ENCODE measurements around the gene CFAP74.

The CFAP74 gene

DNA sequence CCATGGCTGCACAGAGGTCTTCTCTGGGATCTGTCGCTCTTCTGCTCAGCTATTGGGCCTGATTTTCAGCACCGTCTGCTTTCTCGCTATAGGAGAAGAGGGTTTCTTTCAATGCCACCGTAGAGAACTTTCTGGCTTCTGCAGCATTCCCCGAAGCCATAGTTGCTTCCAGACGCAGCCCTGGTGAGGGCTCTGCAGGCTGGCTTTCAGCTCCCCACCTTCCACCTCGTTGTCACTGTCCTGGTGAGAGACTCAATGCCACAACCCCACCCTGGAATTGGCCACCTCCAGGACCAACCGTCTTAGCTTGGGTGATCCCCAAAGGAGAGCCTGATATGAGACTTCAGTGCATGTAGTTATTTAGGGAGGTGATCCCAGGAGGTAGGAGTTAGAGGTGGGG lies 34.6 kb upstream of the CFAP74 start:
- DNase-seq, result no peak

DNA sequence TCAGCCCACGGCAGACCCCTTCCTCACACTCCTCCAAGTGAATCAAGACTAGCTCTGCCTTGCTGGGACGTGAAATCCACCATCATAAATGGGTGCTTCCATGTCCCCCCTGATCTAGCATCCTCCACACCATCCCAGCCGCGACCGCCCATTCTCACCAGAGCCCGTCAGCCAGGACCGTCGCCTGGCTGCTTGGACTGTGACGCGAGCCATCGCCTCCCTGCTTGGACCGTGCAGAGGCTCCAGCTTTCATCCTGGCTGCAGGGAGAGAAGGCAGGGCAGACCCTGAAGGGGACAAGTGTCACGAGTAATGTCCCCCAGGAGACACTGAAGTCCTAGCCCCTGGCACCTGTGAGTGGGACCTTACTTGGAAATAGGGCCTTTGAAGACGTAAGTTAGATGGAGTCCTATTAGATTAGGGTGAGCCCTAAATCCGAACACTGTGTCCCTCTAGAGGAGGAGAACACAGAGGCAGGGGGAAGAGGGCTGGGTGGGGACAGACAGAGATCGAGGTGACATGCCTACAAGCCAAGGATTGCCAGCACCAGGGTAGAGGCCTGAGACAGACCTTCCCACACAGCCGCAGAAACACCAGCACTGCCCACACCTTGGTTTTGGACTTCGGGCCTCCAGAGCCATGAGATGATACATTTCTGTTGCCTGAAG lies 33.9 kb upstream of the CFAP74 start:
- no peak for DNase-seq

DNA sequence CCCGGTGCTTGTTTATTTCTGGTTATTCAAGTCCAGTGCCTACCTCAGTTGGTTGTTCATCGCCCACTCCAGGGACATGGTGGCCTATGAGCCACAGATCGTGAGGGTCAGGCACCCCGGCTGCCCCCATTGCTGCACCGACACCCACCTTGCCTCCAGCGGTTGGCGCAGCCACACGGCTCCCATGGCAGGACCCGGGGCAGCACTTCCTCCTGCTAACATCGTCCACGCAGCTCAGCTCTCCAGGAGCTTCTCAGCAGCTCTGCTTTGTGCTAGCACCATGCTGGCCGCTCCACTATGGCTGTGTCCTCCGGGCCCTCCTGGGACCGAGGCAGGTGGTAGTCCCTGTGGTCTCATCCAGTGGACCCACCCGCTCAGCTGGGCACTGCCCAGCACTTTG lies 32.7 kb upstream of the CFAP74 start:
- no peak for DNase-seq

DNA sequence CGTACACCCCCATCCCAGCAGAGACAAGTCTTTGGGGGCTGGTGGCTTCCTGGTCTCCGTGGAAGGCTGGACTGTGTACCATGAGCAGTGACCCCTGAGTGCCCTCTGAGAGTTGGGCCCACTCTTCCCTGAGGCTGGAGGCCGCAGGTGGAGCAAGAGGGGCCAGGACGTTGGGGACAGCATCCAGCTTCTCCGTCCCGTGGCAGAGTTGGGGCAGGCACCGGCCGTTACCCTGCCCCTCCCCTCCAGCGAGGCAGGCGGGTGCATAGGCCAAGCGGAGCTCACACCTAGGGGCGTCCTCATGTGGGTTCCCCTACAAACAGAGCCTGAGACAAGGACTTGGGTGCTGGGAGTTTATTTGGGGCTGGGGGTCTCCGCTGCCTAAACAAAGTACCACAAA lies 29.6 kb upstream of the CFAP74 start:
- no peak for DNase-seq

DNA sequence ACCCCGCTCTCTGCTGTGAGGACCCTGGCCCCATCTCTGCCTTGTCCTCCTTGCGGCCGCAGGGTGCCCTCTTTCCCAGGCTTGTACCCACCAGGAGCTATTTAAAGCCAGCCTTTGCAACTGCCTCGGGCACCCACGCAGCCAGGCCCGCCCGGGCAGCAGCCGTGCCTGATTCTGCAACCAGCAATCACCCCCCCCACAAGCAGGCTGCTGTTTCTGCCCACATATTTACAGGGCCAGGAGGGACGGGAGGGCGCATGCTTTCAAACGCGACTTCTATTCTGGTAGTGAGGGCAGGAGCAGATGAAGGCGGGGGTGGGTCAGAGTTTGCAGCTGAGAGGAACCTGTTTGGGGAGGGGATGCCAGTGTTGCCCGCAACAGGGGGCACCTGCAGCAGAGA lies 29.2 kb upstream of the CFAP74 start:
- DNase-seq, result no peak

DNA sequence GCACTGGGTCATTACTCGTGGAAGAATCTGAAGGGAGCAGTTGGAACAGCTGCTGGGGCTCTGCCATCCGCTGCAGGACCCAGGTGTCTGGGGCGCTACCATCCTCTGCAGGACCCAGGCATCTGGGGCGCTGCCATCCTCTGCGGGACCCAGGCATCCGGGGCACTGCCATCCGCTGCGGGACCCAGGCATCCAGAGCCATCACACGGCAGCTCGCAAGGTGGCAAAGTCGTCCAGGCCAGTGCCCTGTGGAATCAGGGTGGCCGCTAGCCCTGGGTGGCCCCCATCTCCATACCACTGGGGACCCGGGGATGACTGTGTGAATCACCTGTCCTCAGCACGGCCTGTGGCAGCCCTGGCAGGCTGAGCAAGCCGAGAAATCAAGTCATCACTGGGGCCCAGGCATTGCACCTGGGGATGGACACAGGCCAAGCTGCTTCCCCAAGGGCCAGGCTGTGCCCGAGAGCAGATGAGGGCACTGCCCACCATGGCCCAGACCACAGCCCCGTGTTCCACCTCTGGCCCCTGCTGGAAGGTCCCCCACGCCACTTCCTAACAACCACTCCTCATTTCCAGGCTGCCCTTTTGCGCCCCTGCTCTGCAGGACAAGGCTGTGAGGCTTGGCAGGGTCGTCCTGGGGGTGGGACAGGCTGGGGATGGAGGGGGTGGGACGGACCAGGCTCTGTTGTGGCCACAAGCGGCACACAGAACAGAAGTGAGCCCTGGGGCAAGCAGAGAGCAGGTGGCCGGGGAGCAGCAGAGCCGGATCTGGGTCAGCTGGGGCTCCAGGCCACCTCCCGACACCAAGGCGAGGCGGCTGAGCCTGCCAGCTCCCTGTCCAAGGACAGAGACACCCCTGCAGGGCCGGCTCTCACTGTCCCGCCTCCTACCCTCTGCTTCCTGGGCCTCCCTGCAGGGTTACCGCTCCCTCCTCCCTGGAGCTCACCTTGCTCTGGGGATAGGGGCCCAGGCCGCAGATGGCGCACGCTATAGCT lies 28.3 kb upstream of the CFAP74 start:
- no peak for DNase-seq

DNA sequence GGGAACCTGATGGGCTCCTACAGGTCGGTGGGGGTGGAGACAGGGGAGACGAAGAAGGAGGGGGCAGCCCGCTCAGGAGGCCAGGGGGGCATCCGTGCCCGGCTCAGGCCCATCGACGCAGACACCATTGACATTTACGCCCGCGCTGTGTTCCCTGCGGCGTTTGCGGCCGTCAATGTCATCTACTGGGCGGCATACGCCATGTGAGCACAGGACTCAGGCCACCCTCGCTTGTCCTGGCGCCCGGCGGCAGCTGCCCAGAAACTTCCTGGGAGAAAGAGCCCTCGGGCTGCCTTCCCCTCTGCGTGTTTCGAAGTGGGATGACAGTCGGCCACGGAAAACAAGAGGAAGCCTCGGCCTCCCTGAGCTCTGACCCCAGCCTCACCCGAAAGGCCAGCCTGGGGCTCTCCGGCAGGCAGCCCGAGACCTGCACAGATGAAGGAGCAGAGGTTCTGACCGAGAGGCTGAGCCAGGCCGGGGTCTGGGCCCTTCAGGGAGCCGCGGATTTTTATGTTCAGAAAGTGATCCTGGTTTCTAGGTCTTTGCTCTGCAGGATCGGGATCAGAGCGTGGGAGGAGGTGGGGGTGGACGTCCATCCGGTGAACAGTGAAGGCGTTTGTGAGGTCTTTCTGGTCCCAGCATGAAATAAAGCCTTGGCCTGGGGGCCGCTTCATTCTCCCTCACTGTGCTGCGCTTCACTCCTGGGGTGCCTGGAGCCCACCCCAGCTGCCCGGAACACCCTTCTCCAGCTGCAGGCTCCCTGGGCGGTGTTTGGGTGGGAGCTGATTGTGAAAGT lies 26.7 kb upstream of the CFAP74 start:
- no peak for DNase-seq

DNA sequence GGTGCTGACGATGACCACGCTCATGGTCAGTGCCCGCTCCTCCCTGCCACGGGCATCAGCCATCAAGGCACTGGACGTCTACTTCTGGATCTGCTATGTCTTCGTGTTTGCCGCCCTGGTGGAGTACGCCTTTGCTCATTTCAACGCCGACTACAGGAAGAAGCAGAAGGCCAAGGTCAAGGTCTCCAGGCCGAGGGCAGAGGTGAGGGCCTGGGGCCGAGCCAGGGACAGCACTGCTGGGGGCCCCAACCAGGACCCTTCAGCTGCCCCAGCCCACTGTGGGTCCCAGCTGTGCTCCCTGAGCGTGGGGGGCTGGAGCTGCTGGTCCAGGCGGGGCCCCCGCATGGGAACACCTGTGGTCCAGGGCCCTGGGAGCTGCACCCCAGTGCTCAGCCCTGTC lies 26.0 kb upstream of the CFAP74 start:
- DNase-seq, result no peak

DNA sequence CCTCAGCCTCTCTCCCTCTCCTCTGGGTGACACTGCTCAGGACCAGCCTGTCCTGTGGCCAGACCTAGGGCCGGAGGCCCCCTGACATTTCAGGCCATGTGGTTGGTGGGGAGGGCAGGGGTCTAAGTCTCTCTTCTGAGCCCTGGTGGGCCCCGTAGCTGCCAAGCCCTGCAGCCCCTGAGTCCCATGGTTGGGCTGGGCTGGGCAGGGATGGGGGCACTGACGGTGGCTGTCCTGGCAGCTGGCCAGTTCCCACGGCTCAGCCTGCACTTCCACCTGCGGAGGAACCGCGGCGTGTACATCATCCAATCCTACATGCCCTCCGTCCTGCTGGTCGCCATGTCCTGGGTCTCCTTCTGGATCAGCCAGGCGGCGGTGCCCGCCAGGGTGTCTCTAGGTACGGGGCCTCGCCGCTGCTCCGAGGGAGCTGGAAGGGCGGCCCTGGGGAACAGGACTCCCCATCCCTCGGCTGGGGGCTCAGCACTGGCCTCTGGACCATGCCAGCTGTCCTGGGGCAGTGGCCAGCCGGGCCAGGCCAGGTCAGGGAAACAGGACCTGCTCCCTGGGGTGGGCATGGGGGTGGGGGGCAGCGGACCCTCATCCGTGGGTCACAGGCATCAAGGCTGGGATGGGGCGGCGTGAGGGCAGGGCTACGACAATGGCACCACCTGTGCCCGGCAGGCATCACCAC lies 25.4 kb upstream of the CFAP74 start:
- DNase-seq, result no peak

DNA sequence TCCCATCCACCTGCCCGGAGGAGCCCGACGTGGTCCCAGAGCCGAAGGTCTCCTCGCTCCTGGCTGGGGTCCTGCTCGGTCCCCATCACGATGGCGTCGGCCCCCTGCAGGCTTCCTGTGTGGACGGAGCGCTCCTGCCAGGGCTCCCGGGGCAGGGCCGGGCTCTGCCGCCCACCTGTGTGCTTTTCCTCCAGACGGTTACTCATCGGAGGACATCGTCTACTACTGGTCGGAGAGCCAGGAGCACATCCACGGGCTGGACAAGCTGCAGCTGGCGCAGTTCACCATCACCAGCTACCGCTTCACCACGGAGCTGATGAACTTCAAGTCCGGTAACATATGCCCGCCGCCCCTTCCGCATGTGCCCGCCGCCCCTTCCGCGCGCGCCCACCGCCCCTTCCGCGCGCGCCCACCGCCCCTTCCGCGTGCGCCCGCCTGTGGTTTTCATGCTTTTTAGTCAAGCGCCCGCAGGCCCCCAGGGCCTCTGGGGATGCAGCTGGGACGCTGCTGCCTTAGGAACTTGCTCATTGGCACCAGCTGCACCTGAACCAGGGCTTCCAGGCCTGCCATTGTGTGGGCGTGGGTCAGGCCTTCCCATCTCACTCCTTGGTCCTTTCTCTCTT lies 24.5 kb upstream of the CFAP74 start:
- no peak for DNase-seq

DNA sequence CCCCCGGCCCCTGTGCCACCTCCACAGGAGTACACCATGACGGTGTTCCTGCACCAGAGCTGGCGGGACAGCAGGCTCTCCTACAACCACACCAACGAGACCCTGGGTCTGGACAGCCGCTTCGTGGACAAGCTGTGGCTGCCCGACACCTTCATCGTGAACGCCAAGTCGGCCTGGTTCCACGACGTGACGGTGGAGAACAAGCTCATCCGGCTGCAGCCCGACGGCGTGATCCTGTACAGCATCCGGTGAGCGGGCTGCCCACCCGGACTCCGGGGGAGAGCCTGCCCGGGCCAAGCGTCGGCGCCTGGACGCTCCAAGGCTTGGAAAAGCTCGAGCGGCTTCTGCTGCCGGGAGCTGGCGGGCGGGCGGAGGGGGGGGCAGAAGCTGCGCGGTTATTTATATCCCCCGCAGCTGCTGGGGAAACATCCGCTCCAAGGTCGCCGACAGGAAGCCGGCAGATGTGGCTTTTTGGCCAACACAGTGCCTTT lies 21.9 kb upstream of the CFAP74 start:
- no peak for DNase-seq

DNA sequence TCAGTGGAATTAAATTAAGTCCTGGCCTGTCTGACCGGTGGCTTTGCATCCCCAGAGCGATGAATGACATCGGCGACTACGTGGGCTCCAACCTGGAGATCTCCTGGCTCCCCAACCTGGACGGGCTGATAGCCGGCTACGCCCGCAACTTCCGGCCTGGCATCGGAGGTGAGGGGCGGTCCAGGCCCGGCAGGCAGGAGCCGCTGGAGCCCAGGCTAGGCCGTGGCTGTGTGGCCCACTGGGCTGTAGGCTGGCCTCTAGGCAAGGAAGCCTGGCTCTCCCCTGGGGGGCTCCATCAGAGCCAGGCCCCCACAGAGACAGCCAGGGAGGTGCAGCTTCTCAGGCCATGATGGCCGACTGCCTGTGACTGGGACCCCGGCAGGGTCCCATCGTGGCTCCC lies 21.3 kb upstream of the CFAP74 start:
- no peak for DNase-seq

DNA sequence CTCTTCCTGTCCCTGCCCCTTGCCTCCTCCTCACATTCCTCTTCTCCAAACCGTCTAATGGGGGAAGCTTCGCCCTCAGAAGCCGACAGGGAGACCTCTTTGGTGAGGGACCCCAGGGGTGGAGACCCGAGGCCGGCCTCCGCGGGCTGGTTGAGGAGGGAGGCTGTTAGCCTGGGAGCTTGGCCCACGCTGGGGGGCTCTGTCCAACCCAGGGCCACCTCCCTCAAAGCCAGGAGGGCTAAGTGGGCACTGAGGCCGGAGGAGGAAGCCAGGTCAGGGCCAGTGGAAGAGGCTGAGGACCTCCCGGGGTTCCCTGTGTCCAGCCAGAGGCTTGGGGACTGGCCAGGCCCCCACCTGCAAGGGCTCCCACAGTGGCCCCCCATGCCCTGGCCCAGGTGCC lies 20.9 kb upstream of the CFAP74 start:
- DNase-seq, result no peak

DNA sequence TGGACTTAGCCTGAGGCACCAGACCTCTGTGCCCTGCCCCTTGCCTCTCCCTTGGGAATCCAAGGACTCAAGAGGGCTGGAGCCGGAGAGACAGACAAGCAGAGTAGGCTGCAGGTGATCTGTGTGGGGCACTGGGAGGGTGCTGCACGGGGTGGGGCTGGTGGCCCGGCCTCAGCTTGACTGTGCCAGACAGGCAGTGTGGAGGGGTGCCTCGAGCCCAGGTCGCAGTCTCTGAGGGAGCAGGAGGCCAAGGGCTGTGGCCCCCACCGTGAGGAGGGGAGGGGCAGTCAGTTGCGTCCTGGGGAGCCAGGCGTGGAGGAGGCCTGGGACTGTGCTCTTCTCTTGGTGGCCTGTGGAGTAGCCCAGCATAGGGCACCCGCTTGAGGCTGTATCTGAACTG lies 19.6 kb upstream of the CFAP74 start:
- DNase-seq, result no peak

DNA sequence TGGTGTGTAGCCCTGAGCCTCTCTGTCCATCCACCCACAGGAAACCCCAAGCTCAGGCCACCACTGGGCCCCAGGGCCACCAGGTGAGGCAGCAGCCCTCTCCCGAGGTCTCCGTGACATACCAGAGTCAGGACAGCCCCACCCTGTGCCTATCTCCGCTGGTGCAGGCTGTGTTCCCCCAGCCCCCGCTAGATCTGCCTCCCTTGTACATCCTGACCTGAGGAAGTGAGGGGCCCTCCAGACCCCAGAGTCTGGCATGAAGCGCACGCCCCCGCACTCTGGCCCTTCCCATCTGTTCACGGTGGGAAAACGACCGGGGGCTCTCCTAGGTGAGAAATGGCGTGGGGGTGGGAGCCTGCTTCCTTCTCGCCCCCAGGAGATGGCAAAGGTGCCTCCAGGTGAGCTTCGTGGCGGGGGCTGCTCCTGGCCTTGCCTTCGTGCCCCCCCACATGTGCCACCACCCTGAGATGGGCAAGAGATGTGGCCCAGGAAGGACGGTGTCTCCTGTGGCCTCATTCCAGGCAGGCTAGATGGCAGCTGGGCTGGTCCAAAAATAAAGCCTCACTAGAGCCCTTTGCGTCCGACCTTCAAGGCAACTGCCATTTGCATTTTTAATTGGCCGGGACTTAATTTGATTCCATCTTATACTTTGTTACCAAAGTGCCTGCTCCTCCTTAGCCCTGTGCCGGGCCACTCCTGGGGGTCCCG lies 18.6 kb upstream of the CFAP74 start:
- DNase-seq, result no peak

DNA sequence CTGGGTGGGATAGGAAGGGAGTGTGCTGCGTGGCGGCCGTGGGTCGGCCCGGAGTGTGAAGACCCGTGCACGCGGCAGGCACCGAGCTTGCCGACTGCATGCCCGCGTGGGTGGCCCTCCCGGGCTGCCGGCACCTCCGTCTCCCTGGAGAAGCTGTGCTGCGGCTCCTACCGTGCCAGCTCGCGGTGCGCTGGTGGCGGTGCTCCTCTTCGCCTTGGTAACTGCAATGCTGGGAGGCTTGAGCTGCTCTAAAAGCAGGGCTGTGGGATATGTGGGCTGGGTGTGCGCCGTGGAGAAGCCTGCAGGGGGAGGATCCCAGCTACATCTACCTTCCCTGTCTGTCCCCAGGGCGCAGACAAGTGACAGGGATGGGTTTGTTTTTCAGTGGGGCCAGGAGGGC lies 18.0 kb upstream of the CFAP74 start:
- no peak for DNase-seq

DNA sequence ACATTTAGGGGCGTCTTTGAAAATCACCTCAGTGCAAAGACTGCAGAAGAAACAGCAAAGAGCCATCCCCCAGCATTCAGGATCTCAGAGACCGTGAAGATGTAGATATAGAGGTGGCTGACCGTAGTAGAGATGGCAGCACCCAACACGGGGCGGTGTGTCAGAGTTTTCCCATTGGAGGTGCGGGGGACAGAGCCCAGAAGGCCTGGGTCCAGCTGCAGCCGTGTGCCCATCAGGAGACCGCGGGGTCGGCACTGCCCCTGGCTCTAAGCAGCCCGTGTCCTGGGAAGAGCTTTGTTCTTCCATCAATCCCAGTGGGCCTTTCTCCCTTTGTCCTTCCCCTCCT lies 16.7 kb upstream of the CFAP74 start:
- DNase-seq, result no peak

DNA sequence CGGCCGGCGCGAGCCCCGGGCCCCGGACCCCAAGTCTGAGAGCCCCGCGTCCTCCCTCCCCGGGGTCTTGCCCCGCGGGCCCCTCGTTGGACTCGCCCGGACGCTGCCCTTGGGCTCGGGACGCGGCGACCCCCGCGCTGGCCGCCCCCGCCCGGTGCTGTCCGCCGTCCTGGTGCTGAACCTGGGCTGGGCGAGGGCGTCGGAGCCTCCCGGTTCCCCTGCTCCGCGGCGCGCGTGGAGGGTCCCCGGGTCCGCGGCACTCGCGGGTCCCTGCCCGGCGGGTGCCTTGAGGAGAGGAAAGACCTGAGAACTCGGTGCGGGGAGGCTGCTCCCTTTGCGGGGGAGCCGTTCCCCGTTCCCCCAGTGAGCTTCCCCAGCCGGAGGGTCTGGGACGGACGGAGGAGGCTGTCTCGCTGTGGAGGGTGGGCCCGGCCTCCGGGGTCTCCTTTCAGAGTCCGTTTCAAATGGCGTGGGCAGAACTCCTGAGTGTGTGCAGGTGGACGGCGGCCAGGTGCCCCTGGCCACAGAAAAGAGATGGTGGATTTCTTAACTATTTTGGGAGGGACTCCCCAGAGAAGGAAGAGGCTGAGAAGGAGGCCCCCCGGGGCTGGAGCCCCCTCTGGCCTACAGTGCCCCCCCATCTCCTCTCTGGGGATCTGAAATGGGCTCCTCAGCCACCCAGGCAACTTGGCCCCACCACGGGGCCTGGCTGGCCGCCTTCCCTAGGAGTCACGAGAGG lies 16.2 kb upstream of the CFAP74 start:
- no peak for DNase-seq

DNA sequence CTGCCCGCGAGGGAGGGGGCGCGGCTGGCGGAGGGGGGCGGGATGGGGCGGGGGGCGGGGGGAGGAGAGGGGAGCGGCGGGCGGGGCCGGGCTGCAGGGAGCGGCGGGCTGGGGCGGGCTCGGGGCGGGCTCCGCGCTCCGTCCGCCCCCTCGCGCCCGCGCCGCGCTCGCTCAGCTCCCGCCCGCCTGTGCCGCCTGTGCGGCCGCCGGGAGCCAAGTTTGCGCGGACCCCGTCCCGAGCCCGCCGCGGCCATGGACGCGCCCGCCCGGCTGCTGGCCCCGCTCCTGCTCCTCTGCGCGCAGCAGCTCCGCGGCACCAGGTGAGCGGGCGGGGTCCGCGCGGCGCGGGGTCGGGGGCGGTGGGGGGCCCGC lies 15.6 kb upstream of the CFAP74 start, which contains the start of gene GABRD:
Gene GABRD (plus strand): TSS at position 174 of the 372 bp plus-strand sequence. CDS start 79 bp downstream, at position 253.
- DNase-seq, result no peak

DNA sequence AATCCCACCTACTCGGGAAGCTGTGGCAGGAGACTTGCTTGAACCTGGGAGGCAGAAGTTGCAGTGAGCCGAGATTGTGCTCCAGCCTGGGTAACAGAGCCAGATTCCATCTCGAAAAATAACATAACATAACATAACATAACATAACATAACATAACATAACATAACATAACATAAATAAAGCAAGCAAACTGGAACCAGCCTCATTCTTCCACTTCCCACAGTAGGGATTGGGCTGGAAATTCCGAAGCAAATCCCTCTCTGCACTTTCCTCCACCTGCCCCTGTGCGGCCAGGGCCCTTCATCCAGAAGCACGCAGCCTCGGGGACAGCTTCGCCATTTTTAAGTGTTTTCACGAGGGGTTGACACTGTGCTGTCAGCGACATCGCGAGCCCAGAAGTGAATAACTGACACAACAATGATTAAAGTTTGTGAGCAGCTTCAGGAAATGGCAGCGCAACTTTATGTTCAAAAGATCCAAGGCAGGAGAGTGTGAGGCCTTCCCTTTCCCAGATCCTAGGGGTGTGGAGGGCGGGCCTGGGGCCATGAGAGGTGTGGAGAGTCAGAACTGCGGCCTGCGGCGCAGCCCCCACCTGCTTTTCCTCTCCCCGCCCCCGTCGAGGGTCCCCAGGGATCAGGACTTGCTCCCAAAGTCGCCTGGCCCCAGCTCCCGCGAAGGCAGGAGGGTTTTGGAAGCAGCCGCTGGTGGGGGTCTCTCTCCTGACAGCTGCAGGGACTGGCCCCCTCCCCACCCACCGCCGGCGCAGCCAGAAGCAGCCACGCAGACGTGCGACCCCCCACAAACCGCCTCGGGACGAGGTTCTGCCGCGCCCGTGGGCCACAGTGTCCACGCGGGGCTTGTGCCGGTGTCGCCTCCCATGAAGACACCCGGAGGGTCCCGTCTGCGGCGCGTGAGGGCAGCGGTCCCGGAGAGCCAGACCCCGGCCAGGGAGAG lies 14.9 kb upstream of the CFAP74 start:
- no peak for DNase-seq
